ENCODE results near the gene RELA.

Gene RELA

DNA sequence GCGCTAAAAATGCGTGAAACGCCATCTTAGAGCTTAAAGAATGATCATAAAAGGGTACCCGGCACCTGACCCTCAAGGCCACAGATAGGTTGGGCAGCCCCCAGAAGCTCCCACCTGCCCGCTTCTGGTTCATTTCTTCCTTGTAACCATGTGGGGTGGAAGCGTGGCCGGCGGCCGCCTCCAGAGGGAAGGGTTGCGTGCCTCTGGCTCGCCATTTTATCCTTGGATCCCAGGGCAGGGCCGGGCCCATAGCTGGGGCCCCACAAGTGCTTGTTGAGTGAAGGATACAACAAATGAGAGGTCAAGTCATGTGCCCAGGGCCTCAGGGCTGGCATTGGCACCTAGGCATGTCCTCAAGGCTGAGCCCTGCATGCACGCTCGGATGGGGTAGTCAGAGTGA lies 41.3 kb downstream of the RELA start:
- Histone ChIP-seq H3K27ac (ENCODE audit: extremely low read depth, low read depth, low read length) (no peak overlapping the region), H3K36me3 (ENCODE audit: control insufficient read depth in 2 of 2, insufficient read depth in 1 of 2, low read length in 2 of 2) (peaks cover 0 to 93% of the 10 kb centered on the region in 2 experiments; a peak in 1 of 3 replicates), H3K4me1 (ENCODE audit: control insufficient read depth, insufficient read depth, low read length) (no peaks in the 10 kb centered on the region), H3K9me3 (ENCODE audit: control insufficient read depth, insufficient read depth, low read depth, low read length) (no peaks in the 10 kb centered on the region), H3K4me3 (ENCODE audit: low read depth, low read length) (no peak overlapping the region)
- ChIA-PET CTCF (interaction anchor here (0.7 to 0.9 kb wide), 2 partner anchors 42 to 158 kb away, joined by 3 to 5 read pairs; no protein-coding TSS in a partner anchor), POLR2A (interaction anchor here (0.6 kb wide), 1 partner anchor 435 kb away, joined by 3 read pairs; no protein-coding TSS in a partner anchor)
- TF ChIP-seq ZNF366 (tag by site-specific recombination; conservative IDR thresholded peaks at IDR 0.05) (no peak), ZNF302 (tag by site-specific recombination; IDR thresholded peaks at IDR 0.05; ENCODE audit: low read depth) (no peak), TCF7L2 (IDR thresholded peaks at IDR 0.05; ENCODE audit: borderline replicate concordance, low read depth, low read length) (no peak), KLF16 (tag by site-specific recombination; IDR thresholded peaks at IDR 0.05) (no peak), ZIC2 (tag by site-specific recombination; IDR thresholded peaks at IDR 0.05) (no peak), ZFP69B (tag by site-specific recombination; IDR thresholded peaks at IDR 0.05) (no peak), ZNF510 (tag by site-specific recombination; IDR thresholded peaks at IDR 0.05; ENCODE audit: insufficient replicate concordance) (no peak), ZBTB20 (tag by site-specific recombination; IDR thresholded peaks at IDR 0.05) (no peak), ZNF391 (tag by site-specific recombination; IDR thresholded peaks at IDR 0.05; ENCODE audit: borderline replicate concordance, low read depth) (no peak), PRDM1 (tag by site-specific recombination; IDR thresholded peaks at IDR 0.05) (no peak), IKZF3 (tag by site-specific recombination; IDR thresholded peaks at IDR 0.05) (no peak), ZNF624 (tag by site-specific recombination; IDR thresholded peaks at IDR 0.05) (no peak), ZNF48 (tag by site-specific recombination; IDR thresholded peaks at IDR 0.05) (no peak), ZNF76 (tag by site-specific recombination; IDR thresholded peaks at IDR 0.05; ENCODE audit: borderline replicate concordance, low read depth) (no peak)
- TF ChIP-seq, protein P1, sequence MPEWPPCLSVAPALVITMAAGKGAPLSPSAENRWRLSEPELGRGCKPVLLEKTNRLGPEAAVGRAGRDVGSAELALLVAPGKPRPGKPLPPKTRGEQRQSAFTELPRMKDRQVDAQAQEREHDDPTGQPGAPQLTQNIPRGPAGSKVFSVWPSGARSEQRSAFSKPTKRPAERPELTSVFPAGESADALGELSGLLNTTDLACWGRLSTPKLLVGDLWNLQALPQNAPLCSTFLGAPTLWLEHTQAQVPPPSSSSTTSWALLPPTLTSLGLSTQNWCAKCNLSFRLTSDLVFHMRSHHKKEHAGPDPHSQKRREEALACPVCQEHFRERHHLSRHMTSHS (tag by site-specific recombination; IDR thresholded peaks at IDR 0.05): no peak
- TF ChIP-seq, protein P2, sequence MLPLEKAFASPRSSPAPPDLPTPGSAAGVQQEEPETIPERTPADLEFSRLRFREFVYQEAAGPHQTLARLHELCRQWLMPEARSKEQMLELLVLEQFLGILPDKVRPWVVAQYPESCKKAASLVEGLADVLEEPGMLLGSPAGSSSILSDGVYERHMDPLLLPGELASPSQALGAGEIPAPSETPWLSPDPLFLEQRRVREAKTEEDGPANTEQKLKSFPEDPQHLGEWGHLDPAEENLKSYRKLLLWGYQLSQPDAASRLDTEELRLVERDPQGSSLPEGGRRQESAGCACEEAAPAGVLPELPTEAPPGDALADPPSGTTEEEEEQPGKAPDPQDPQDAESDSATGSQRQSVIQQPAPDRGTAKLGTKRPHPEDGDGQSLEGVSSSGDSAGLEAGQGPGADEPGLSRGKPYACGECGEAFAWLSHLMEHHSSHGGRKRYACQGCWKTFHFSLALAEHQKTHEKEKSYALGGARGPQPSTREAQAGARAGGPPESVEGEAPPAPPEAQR (tag by site-specific recombination; IDR thresholded peaks at IDR 0.05): no peak
- TF ChIP-seq, protein P3, sequence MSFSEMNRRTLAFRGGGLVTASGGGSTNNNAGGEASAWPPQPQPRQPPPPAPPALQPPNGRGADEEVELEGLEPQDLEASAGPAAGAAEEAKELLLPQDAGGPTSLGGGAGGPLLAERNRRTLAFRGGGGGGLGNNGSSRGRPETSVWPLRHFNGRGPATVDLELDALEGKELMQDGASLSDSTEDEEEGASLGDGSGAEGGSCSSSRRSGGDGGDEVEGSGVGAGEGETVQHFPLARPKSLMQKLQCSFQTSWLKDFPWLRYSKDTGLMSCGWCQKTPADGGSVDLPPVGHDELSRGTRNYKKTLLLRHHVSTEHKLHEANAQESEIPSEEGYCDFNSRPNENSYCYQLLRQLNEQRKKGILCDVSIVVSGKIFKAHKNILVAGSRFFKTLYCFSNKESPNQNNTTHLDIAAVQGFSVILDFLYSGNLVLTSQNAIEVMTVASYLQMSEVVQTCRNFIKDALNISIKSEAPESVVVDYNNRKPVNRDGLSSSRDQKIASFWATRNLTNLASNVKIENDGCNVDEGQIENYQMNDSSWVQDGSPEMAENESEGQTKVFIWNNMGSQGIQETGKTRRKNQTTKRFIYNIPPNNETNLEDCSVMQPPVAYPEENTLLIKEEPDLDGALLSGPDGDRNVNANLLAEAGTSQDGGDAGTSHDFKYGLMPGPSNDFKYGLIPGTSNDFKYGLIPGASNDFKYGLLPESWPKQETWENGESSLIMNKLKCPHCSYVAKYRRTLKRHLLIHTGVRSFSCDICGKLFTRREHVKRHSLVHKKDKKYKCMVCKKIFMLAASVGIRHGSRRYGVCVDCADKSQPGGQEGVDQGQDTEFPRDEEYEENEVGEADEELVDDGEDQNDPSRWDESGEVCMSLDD (tag by site-specific recombination; IDR thresholded peaks at IDR 0.05): no peak

DNA sequence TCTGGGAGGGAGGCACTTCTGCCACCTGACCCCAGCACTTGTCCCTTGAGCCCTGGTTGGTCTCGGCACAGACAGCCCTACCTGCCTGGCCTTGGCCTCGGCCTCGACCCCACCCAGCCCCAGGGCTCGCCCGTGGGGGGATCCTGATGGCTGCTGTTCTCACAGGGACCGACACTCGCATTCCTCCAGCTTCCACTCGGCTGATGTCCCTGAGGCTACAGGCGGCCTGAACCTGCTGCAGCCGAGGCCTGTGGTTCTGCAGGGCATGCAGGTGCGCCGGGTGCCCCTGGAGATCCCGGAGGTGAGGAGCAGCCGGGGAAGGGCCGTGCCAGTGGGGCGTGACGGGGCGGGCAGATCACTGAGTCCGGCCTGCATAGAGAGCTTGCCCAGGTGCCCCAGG lies 42.0 kb downstream of the RELA start:
- Histone ChIP-seq H3K36me3 (ENCODE audit: control insufficient read depth in 2 of 2, insufficient read depth in 1 of 2, low read length in 2 of 2) (peaks cover 0 to 85% of the 10 kb centered on the region in 2 experiments; a peak in 1 of 3 replicates), H3K4me1 (ENCODE audit: control insufficient read depth, insufficient read depth, low read length) (no peaks in the 10 kb centered on the region), H3K27ac (ENCODE audit: extremely low read depth, low read depth, low read length) (no peak overlapping the region), H3K9me3 (ENCODE audit: control insufficient read depth, insufficient read depth, low read depth, low read length) (no peaks in the 10 kb centered on the region), H3K4me3 (ENCODE audit: low read depth, low read length) (no peak overlapping the region)
- ChIA-PET CTCF (interaction anchor here (0.9 kb wide), 1 partner anchor 159 kb away, joined by 5 read pairs; no protein-coding TSS in a partner anchor), POLR2A (interaction anchor here (0.6 kb wide), 1 partner anchor 436 kb away, joined by 3 read pairs; no protein-coding TSS in a partner anchor)
- TF ChIP-seq ZNF324 (tag by site-specific recombination; IDR thresholded peaks at IDR 0.05) (no peak), ZNF514 (tag by site-specific recombination; IDR thresholded peaks at IDR 0.05) (no peak), ZFP41 (tag by site-specific recombination; IDR thresholded peaks at IDR 0.05; ENCODE audit: borderline replicate concordance) (no peak), ZFP3 (tag by site-specific recombination; IDR thresholded peaks at IDR 0.05; ENCODE audit: low read depth) (no peak), ZNF2 (tag by site-specific recombination; IDR thresholded peaks at IDR 0.05) (no peak), ZNF707 (tag by site-specific recombination; IDR thresholded peaks at IDR 0.05) (no peak), ZFP37 (tag by site-specific recombination; IDR thresholded peaks at IDR 0.05) (no peak), ZNF19 (tag by site-specific recombination; IDR thresholded peaks at IDR 0.05; ENCODE audit: low read depth) (no peak)
- TF ChIP-seq, protein P4, sequence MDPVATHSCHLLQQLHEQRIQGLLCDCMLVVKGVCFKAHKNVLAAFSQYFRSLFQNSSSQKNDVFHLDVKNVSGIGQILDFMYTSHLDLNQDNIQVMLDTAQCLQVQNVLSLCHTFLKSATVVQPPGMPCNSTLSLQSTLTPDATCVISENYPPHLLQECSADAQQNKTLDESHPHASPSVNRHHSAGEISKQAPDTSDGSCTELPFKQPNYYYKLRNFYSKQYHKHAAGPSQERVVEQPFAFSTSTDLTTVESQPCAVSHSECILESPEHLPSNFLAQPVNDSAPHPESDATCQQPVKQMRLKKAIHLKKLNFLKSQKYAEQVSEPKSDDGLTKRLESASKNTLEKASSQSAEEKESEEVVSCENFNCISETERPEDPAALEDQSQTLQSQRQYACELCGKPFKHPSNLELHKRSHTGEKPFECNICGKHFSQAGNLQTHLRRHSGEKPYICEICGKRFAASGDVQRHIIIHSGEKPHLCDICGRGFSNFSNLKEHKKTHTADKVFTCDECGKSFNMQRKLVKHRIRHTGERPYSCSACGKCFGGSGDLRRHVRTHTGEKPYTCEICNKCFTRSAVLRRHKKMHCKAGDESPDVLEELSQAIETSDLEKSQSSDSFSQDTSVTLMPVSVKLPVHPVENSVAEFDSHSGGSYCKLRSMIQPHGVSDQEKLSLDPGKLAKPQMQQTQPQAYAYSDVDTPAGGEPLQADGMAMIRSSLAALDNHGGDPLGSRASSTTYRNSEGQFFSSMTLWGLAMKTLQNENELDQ (tag by site-specific recombination; IDR thresholded peaks at IDR 0.05; ENCODE audit: low read depth): no peak
- TF ChIP-seq, protein P5, sequence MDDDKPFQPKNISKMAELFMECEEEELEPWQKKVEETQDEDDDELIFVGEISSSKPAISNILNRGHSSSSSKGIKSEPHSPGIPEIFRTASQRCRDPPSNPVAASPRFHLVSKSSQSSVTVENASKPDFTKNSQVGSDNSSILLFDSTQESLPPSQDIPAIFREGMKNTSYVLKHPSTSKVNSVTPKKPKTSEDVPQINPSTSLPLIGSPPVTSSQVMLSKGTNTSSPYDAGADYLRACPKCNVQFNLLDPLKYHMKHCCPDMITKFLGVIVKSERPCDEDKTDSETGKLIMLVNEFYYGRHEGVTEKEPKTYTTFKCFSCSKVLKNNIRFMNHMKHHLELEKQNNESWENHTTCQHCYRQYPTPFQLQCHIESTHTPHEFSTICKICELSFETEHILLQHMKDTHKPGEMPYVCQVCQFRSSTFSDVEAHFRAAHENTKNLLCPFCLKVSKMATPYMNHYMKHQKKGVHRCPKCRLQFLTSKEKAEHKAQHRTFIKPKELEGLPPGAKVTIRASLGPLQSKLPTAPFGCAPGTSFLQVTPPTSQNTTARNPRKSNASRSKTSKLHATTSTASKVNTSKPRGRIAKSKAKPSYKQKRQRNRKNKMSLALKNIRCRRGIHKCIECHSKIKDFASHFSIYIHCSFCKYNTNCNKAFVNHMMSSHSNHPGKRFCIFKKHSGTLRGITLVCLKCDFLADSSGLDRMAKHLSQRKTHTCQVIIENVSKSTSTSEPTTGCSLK (tag by site-specific recombination; IDR thresholded peaks at IDR 0.05): no peak

Data from HEK293 (cell line).